Osteocyte (in vitro differentiated cells): ENCODE measurements around the gene DENND1A. TPM values are rescaled to one million over a fixed set of nuclear protein-coding genes. Genes with fewer than 3 reads are reported as not detected.
"Not testable (repeated sequence)": the region's sequence is repeated elsewhere in the genome, so short reads cannot be mapped to it uniquely, and the experiment has no call there.

Experiments
- DNase-seq: peaks from one replicate; pipeline ENCODE4 v3.0.0; 2021; ENCODE audit warnings: mixed read lengths; ENCODE audit not compliant: unreplicated experiment; ENCODE audit errors: extremely low spot score
- H3K27ac Mint-ChIP-seq: one replicate; pipeline ENCODE4 v1.8.0; 2021; ENCODE audit warnings: mild to moderate bottlenecking, mixed read lengths; ENCODE audit not compliant: unreplicated experiment
- H3K27me3 Mint-ChIP-seq: one replicate; pipeline ENCODE4 v1.8.0; 2021; ENCODE audit warnings: mixed read lengths; ENCODE audit not compliant: unreplicated experiment
- H3K36me3 Mint-ChIP-seq: one replicate; pipeline ENCODE4 v1.8.0; 2021; ENCODE audit warnings: mixed read lengths; ENCODE audit not compliant: unreplicated experiment
- H3K4me1 Mint-ChIP-seq: one replicate; pipeline ENCODE4 v1.8.0; 2021; ENCODE audit warnings: mixed read lengths; ENCODE audit not compliant: unreplicated experiment
- H3K4me3 Mint-ChIP-seq: one replicate; pipeline ENCODE4 v1.8.0; 2021; ENCODE audit warnings: mild to moderate bottlenecking, moderate library complexity, mixed read lengths; ENCODE audit not compliant: unreplicated experiment
- H3K9me3 Mint-ChIP-seq: one replicate; pipeline ENCODE4 v1.8.0; 2021; ENCODE audit warnings: mixed read lengths; ENCODE audit not compliant: unreplicated experiment
- total RNA-seq: library from RNA; stranded (reverse); gene quantifications from 2 replicates; pipeline ENCODE4 v1.2.1, GENCODE V29; 2021
- TF ChIP-seq, protein P1 (sequence below): fragments of 200-600 bp; sonication (generic); IDR thresholded peaks from 2 replicates; pipeline ENCODE4 v1.5.0; 2021; ENCODE audit warnings: antibody characterized with exemption, mild to moderate bottlenecking, moderate library complexity

The DENND1A gene
- total RNA-seq, 1 donor from 2014 or later = 19.8 TPM

DNA sequence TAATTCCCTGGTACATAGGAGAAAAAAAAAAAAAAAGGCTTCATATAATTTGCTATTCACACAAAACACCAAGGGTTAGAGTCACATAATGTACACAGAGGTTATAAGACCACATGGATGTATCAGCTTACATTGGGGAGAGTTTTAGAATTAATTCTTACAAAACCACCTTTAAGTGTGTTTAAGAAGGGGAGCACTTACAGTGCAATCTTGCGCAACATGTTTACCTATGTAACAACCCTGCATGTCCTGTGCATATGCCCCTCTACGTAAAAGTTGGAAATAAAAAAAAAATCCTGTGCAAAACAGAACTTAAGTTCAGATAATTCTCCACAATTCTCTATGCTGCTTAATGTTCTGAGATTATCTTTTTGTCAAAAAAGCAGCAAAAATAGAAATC is 190.0 kb downstream of the DENND1A start:
- Mint-ChIP-seq H3K36me3 (peaks cover 4% of the 10 kb centered on the region), H3K4me3 (no peak overlapping the region), H3K4me1 (peaks cover 24% of the 10 kb centered on the region), H3K27ac (no peak overlapping the region), H3K27me3 (no peaks in the 10 kb centered on the region), H3K9me3 (no peaks in the 10 kb centered on the region)
- TF ChIP-seq, protein P1, sequence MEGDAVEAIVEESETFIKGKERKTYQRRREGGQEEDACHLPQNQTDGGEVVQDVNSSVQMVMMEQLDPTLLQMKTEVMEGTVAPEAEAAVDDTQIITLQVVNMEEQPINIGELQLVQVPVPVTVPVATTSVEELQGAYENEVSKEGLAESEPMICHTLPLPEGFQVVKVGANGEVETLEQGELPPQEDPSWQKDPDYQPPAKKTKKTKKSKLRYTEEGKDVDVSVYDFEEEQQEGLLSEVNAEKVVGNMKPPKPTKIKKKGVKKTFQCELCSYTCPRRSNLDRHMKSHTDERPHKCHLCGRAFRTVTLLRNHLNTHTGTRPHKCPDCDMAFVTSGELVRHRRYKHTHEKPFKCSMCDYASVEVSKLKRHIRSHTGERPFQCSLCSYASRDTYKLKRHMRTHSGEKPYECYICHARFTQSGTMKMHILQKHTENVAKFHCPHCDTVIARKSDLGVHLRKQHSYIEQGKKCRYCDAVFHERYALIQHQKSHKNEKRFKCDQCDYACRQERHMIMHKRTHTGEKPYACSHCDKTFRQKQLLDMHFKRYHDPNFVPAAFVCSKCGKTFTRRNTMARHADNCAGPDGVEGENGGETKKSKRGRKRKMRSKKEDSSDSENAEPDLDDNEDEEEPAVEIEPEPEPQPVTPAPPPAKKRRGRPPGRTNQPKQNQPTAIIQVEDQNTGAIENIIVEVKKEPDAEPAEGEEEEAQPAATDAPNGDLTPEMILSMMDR = no peak
- no peak for DNase-seq

DNA sequence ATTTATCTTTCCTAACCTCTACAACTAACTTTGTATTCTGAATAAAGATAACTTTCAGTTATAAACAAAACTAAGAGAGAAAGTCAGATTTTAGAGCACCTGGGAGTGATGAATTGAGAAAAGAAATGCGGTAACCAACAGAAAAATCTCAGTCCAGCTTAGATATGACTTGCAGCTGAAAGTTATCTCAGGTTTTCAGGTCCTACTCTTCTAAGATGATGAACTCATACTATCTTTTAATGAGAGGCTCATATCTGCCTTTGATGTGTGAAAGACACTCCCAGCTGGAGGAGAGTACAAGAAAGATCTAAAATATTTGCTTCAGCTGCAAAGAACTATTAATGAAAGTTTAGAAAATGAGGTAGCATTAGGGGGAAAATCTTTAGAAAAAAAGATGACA is 190.5 kb downstream of the DENND1A start:
- Mint-ChIP-seq H3K27me3 (no peaks in the 10 kb centered on the region), H3K27ac (no peak overlapping the region), H3K36me3 (peaks cover 4% of the 10 kb centered on the region), H3K4me3 (no peak overlapping the region), H3K9me3 (no peaks in the 10 kb centered on the region), H3K4me1 (peaks cover 24% of the 10 kb centered on the region)
- DNase-seq = no peak
- TF ChIP-seq, protein P1 = no peak

DNA sequence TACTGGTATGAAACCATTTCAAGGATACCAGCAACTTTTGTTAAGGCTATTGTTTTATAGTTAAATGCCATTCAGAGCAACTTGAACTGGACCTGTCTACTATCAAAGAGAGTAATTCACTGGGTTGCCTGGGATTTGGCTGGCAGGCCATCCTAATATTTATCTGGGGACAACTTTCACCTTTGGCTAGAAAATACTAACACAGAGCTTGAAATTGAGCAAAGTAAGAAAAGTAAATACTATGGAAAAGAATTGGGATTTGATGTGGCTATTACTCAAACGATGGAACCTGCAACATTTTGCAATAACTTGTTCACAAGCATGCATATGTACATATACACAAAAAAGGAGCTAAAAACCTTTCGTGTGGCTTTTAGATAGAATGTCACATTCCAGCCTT is 191.3 kb downstream of the DENND1A start:
- Mint-ChIP-seq H3K4me1 (peaks cover 24% of the 10 kb centered on the region), H3K36me3 (peaks cover 4% of the 10 kb centered on the region), H3K9me3 (no peaks in the 10 kb centered on the region), H3K27me3 (no peaks in the 10 kb centered on the region), H3K4me3 (no peak overlapping the region), H3K27ac (no peak overlapping the region)
- TF ChIP-seq, protein P1 = no peak
- no peak for DNase-seq

DNA sequence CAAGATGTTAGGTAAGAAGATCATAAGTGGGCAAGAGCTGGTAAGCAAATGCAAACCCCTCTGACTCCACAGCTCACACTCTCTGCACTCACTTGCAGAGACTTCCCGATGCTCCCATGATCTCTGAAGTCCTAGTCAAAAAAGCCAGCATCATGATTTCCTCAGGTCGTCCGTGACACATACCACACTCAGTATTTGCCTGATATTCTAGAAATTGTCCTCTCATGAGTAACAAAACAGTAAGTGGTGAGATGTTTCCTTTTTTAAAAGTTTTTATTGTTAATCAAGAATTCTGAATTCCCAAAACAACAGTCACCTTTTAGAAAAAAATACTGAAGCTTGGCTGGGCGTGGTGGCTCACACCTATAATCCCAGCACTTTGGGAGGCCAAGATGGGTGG is 194.6 kb downstream of the DENND1A start:
- Mint-ChIP-seq H3K9me3 (no peaks in the 10 kb centered on the region), H3K4me3 (no peak overlapping the region), H3K27me3 (no peaks in the 10 kb centered on the region), H3K36me3 (peaks cover 6% of the 10 kb centered on the region), H3K27ac (no peak overlapping the region), H3K4me1 (no peaks in the 10 kb centered on the region)
- DNase-seq = no peak
- TF ChIP-seq, protein P1 = no peak

DNA sequence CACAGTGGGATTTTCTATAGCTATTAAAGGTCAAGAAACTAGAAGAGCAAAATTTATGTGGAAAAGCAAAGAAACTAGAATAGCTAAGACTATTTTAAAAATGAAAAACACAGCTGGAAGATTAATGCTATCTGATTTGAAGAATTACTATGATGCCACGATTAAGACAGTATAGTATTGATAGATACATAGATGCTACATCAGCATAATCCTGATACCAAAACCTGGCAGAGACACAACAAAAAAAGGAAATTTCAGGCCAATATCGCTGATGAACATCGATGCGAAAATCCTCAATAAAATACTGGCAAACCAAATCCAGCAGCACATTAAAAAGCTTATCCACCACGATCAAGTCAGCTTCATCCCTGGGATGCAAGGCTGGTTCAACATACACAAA is 201.4 kb downstream of the DENND1A start:
- H3K36me3 Mint-ChIP-seq, DNase-seq, H3K27ac Mint-ChIP-seq, H3K4me3 Mint-ChIP-seq, H3K4me1 Mint-ChIP-seq, H3K9me3 Mint-ChIP-seq, H3K27me3 Mint-ChIP-seq: not testable (repeated sequence)

DNA sequence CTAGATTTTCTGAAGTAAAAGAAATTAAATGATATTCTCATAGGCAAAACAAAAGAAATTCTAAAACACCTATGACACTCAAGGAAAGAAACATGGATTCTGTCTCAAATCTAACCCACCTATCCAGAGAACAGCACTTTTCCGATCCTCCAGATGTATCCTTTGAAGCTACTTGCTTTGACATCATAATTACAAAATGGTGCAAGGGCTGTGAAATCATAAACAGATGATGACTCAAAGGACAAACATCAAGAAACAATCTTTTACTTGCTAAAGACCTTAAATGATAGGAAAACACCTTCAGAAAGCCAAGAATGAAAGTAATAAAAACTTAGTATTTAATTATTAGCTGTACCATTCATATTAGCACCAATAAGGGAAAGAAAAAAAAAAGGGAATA is 202.6 kb downstream of the DENND1A start:
- no peak for DNase-seq
- Mint-ChIP-seq H3K27ac (no peak overlapping the region), H3K4me3 (no peak overlapping the region), H3K9me3 (peaks cover 9% of the 10 kb centered on the region), H3K4me1 (peaks cover 1% of the 10 kb centered on the region), H3K36me3 (peaks cover 10% of the 10 kb centered on the region), H3K27me3 (no peaks in the 10 kb centered on the region)
- TF ChIP-seq, protein P1 = no peak
